Measurements from ENCODE around the gene STOX2.

The STOX2 gene

DNA sequence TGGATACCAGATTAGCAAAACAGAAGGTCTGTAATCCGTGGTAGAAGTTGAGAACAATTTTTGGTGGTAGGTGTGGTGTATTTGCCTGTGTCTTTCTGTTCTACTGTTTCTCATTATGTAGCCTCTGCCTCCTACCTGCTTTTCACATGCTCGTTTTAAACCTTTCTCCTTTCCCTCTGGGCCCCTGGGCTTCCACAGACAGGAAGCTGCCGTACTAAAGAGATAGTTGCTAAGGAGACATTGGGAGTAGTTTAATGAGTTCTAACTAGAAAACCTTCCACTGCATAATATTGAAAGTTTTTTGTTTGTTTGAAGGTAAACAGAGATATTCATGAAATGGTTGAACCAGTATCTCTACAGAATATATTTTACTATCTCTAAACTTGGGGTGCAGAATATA lies 107.8 kb downstream of the STOX2 start:
- Mint-ChIP-seq H3K27me3 (no peaks in the 10 kb centered on the region), H3K4me3 (no peak overlapping the region), H3K4me1 (no peaks in the 10 kb centered on the region), H3K9me3 (no peaks in the 10 kb centered on the region), H3K36me3 (no peaks in the 10 kb centered on the region), H3K27ac (no peak overlapping the region)

DNA sequence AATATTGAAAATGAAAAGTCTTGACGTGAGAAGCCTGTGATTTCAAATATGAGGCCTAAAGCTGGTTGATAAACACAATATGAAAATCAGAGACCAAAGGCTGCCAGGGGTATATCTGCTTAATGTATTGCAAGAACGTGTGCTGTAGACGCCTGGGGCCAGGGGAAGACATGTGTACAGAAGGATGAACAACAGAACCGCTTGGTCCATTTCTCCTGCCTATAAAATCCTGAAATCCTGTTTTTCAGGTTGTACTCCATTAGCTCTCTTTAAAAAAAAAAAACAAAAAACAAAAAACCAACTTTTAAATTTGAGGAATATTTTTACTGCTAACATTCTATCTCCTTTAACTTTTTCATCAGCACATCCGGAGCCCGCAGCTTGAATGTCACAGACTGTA lies 109.2 kb downstream of the STOX2 start:
- no peaks in the 10 kb centered on the region for H3K9me3 Mint-ChIP-seq
- no peaks in the 10 kb centered on the region for H3K36me3 Mint-ChIP-seq
- H3K4me1 Mint-ChIP-seq = no peaks in the 10 kb centered on the region
- H3K4me3 Mint-ChIP-seq = no peak overlapping the region
- no peak overlapping the region for H3K27ac Mint-ChIP-seq
- no peaks in the 10 kb centered on the region for H3K27me3 Mint-ChIP-seq

GRCh38 chr4:184016759-184017668 lies 111.9 kb downstream of the STOX2 start:
- no peaks in the 10 kb centered on the region for H3K4me1 Mint-ChIP-seq
- H3K27me3 Mint-ChIP-seq = peaks cover 2% of the 10 kb centered on the region
- H3K36me3 Mint-ChIP-seq = no peaks in the 10 kb centered on the region
- H3K9me3 Mint-ChIP-seq = no peaks in the 10 kb centered on the region
- H3K27ac Mint-ChIP-seq = no peak overlapping the region
- H3K4me3 Mint-ChIP-seq = no peak overlapping the region

DNA sequence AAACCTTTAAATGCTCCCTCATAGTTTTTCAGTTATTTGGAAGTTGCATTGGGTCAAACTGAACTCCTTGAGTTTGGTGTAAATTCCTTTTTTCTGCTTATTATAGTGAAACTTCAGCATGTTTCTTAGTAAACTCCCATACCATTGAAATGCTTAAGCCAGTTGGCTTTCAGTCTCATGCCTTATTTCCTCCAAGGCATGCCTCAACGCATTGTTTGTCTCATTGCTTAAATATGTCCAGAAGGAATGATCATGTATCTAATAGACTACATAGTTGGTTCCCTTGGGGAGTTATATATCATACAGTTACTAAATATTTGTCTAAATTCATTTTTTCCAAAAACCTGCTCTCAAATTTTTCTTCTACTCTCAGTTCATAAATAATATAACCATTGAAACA lies 114.0 kb downstream of the STOX2 start:
- Mint-ChIP-seq H3K36me3 (no peaks in the 10 kb centered on the region), H3K4me3 (no peak overlapping the region), H3K27ac (no peak overlapping the region), H3K4me1 (no peaks in the 10 kb centered on the region), H3K9me3 (no peaks in the 10 kb centered on the region), H3K27me3 (peaks cover 2% of the 10 kb centered on the region)

DNA sequence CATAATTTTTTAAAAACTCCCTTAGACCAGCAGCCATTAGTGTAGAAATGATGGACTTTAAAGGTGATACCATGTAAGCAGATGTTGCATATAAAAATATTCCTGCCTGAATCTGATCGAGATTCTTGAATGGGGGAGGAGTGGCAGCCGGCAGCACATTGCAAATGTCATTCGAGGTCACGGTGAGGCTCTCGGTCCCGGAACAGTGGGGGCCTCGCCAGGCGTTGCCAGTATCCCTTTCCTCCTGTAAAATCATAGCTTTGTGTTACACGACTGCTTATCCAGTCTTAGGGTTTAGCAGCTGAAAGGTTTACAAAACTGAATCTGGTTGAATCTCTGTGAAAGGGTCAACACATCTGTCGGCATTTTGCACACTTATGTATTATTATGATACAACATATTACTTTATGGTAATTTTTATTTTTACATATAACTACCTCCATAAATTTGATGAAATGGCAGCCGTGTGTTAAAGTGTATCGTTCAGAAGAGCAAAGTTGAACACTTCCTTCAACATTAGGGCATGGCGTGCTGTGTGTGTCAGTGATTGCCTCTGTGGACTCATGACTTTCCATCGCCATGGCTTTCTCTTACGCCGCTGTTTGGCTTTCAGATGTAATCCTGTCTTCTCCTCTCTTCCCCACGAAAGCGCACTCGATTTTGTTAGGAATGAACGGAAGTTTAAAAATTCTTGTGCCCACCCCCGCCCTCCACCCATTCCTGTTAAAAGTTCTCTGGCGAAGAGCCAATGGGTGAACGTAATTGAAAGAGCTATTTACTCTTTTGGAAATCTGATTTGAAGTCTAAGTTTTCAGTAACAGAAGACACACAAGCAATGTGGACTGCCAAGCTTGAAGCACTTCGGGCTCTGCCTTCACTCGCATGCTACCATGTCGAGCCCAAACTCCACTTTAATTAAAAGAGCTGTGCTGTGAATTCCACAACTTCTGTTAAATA lies 114.8 kb downstream of the STOX2 start:
- no peaks in the 10 kb centered on the region for H3K4me1 Mint-ChIP-seq
- peaks cover 2% of the 10 kb centered on the region for H3K27me3 Mint-ChIP-seq
- H3K27ac Mint-ChIP-seq = no peak overlapping the region
- H3K36me3 Mint-ChIP-seq = no peaks in the 10 kb centered on the region
- no peak overlapping the region for H3K4me3 Mint-ChIP-seq
- H3K9me3 Mint-ChIP-seq = no peaks in the 10 kb centered on the region

DNA sequence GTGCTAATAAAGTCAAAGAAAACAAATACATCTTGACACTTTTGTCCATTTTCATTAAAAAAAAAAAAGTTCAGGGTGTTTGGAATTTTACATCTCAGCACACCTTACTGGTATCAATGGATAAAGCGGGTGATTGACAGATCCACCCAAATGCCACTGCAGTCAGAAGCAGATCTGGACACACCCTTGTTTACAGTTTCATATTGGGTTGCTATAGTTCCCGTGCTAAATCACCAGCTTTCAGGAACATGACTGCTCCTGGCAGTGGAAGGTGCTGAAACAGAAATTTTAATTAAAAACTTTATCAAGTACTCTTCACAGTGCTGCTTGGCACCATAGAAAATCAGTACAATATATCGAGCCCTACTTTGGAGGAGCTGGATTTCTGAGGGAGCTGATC lies 116.3 kb downstream of the STOX2 start:
- Mint-ChIP-seq H3K27ac (no peak overlapping the region), H3K4me1 (no peaks in the 10 kb centered on the region), H3K4me3 (no peak overlapping the region), H3K9me3 (no peaks in the 10 kb centered on the region), H3K27me3 (peaks cover 2% of the 10 kb centered on the region), H3K36me3 (no peaks in the 10 kb centered on the region)

DNA sequence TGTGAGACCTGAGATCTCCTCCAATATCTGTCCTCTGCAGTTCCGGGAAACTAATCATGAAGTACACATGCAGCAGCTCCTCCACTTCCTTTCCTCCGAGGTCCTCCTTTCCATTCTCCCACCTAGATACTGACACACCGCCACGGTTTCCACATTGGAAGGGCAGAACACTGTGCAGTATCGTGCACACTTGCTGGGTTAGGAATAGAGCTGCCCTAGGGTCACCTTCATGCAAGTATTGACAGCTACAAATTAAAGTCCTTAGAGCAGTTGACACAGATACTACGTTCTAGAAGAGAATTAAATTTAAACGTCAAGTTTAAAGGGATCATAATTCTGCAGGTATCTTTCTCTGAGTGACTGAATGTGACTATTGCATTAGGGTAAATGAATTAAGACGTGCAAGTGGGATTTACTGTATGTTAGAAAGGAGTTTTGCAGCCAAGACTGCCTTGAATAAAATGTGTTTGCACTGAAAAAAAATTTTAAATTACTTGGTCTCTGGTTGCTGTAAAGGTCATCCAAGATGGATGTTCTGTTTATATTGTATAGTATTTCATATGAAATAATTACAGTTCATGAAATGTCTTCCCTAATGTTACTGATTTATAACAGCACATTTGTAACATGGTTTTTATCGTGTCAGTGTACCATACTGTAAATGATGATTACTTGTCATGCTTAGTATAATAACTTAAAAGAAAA lies 117.7 kb downstream of the STOX2 start:
- Mint-ChIP-seq H3K36me3 (no peaks in the 10 kb centered on the region), H3K4me1 (peaks cover 7% of the 10 kb centered on the region), H3K27ac (no peak overlapping the region), H3K27me3 (peaks cover 2% of the 10 kb centered on the region), H3K9me3 (no peaks in the 10 kb centered on the region), H3K4me3 (no peak overlapping the region)

DNA sequence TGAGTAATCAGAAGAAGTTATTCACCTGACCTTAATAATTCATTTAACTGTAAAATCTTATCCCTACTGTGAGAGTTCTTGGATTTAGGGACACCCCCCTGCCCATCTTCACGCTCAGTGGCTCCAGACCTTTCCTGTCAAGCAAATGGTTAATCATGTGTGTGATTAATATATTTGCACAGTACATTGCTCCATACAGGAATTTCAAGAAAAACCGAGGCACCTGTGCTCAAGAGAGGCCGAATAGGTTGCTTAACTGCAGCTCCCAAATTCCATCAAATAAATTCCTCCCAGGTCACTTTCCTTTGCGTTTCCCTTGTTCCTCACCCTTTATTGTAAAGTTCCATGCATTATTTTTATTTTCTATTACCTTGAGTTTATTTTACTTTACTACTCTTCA lies 119.5 kb downstream of the STOX2 start:
- Mint-ChIP-seq H3K27me3 (peaks cover 2% of the 10 kb centered on the region), H3K4me1 (peaks cover 24% of the 10 kb centered on the region)

DNA sequence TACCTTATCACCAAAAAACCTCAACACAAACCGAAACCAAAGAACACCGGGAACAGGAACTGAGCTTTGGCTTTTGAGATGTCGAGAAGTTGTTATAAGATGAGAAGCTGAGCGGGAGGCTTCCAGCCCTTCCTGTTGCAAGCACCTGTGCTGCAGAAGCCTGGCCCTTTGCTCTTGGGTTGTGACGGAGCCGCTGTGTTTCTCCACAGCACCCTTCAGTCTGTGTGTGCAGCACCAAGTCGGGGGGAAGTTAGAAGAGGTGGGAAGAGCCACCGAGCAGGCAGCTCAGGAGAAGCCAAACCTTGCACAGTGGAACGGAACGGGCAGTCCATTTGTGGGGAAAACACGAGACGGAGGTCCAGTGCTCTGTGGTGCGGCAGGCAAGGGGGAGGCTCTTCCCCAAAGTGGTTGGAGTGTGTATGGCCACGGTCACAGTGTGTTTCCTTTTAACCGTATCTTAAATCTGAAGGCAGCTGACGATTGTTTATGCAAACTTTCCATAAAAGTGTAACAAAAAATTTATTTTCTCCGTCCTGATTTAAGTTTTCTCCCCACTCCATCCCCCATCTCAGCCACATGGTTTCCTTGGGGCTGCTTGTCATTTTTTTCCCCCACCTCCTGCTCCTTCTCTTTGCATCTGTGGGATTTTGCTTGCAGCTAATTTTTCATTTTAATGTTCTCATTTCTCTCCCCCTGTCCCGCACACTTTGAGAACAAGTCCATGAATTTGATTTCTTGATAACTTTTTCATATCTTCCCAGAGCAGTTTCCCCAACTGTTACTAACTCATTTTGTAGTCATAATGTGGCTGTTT lies 123.7 kb downstream of the STOX2 start:
- peak overlapping the region; percentile 88 for H3K4me3 Mint-ChIP-seq
- H3K9me3 Mint-ChIP-seq = no peaks in the 10 kb centered on the region
- peaks cover 24% of the 10 kb centered on the region for H3K4me1 Mint-ChIP-seq
- H3K27ac Mint-ChIP-seq = no peak overlapping the region
- H3K27me3 Mint-ChIP-seq = peaks cover 4% of the 10 kb centered on the region
- no peaks in the 10 kb centered on the region for H3K36me3 Mint-ChIP-seq

More for the DNA sequence above, 119.5 kb downstream of the STOX2 start:
- no peak overlapping the region for H3K4me3 Mint-ChIP-seq
- H3K36me3 Mint-ChIP-seq = no peaks in the 10 kb centered on the region
- no peaks in the 10 kb centered on the region for H3K9me3 Mint-ChIP-seq
- H3K27ac Mint-ChIP-seq = no peak overlapping the region

- Mint-ChIP-seq H3K36me3 (no peaks in the 10 kb centered on the region), H3K4me1 (peaks cover 24% of the 10 kb centered on the region), H3K27ac (no peak overlapping the region), H3K27me3 (peaks cover 5% of the 10 kb centered on the region), H3K9me3 (no peaks in the 10 kb centered on the region), H3K4me3 (no peak overlapping the region)
Observed at GRCh38 chr4:184030036-184030435, 124.9 kb downstream of the STOX2 start.

DNA sequence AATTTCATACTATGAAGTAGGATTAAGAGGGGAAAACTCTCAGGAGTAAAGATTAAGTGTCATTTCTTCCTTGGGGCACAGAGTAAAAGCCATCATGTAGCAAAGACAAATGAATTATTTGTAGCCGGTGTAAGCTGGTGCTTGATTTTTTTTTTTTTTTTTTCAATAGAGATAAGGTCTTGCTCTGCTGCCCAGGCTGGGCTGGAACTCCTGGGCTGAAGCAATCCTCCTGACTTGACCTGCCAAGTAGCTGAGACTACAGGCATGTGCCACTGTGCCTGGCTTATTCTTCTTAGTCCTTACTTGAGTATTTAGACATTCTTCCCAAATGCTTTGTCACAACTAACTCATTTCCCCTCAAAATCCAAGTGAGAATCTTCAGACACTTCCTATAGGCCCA lies 125.7 kb downstream of the STOX2 start:
- Mint-ChIP-seq H3K4me3 (no peak overlapping the region), H3K4me1 (peaks cover 24% of the 10 kb centered on the region), H3K9me3 (no peaks in the 10 kb centered on the region), H3K27me3 (peaks cover 5% of the 10 kb centered on the region), H3K27ac (no peak overlapping the region), H3K36me3 (no peaks in the 10 kb centered on the region)

DNA sequence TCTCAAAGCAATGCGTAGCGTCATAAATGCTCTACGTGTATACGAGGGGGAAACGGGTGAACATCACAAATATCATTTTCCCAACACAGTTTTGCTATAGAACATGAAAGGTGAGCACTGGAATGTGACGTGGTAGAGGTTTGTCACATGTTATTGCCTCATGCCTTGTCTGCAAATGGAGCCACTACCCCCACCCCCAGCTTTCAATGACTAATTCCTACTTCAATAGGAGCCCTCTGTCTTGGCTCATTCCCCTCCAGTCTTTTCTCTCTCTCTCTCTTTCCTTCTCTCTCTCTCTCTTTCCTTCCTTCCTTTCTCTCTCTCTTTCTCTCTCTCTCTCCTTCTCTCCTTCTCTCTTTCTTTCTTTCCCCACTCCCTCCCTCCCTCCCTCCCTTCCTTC lies 127.0 kb downstream of the STOX2 start:
- no peak overlapping the region for H3K27ac Mint-ChIP-seq
- H3K4me1 Mint-ChIP-seq = peaks cover 24% of the 10 kb centered on the region
- no peaks in the 10 kb centered on the region for H3K36me3 Mint-ChIP-seq
- H3K27me3 Mint-ChIP-seq = peaks cover 5% of the 10 kb centered on the region
- no peak overlapping the region for H3K4me3 Mint-ChIP-seq
- H3K9me3 Mint-ChIP-seq = no peaks in the 10 kb centered on the region

- Mint-ChIP-seq H3K27ac (no peak overlapping the region), H3K9me3 (no peaks in the 10 kb centered on the region), H3K36me3 (no peaks in the 10 kb centered on the region), H3K27me3 (peaks cover 8% of the 10 kb centered on the region), H3K4me1 (peaks cover 7% of the 10 kb centered on the region), H3K4me3 (no peak overlapping the region)
Observed at GRCh38 chr4:184039963-184040383, 134.9 kb downstream of the STOX2 start.

DNA sequence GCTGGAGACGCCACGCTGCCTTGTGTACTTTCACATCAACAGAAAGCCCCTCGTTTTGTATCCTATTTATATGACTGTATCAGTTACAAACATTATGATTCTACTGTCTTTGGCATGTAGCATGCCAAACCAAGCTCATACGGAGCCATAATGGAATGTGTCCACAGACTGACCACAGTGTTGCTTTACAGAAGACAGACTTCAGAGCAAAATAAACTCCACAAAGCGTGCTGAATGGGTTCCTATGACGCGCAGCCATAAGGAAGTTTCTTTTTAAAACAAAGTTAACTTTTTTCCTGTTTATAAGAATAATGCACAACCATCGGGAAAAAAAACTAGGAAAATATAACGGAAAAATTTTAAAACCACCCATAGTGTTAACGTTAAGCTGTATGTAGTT lies 136.0 kb downstream of the STOX2 start:
- Mint-ChIP-seq H3K4me3 (no peak overlapping the region), H3K36me3 (no peaks in the 10 kb centered on the region), H3K27ac (no peak overlapping the region), H3K27me3 (peaks cover 12% of the 10 kb centered on the region), H3K4me1 (peaks cover 7% of the 10 kb centered on the region), H3K9me3 (peaks cover 6% of the 10 kb centered on the region)

DNA sequence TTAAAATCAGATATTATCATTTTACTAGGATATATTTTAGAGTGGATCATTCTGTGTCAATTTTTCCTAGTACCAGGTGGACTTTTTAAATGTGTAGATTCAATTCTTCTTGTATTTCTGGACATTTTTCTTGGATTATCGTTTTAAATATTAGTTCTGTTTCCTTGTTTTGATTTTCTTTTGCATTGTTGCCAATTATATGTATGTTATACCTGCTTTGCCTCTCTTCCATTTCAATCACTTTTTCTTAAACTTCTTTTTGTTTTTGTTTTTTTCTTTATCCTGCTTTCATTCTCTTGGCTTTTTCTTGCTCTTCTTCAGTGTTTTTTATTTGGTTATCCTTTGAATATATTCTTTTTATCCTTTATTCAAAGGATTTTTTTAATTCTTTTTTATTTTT lies 141.0 kb downstream of the STOX2 start:
- H3K4me3 Mint-ChIP-seq = no peak overlapping the region
- no peaks in the 10 kb centered on the region for H3K4me1 Mint-ChIP-seq
- H3K27ac Mint-ChIP-seq = no peak overlapping the region
- peaks cover 25% of the 10 kb centered on the region for H3K9me3 Mint-ChIP-seq
- H3K36me3 Mint-ChIP-seq = peaks cover 6% of the 10 kb centered on the region
- H3K27me3 Mint-ChIP-seq = peaks cover 18% of the 10 kb centered on the region
